Hypothalamus (tissue), 51 donors: Measurements from ENCODE around the gene RWDD1.
"Not testable (repeated sequence)": the region's sequence is repeated elsewhere in the genome, so short reads cannot be mapped to it uniquely, and the experiment has no call there.

ENCODE experiments used
- DNase-seq, 51 donors: peaks; one replicate each; lab custom pipeline; 2025; lab: John Stamatoyannopoulos, UW

The RWDD1 gene

GRCh38 chr6:116603916-116604315 is 32.6 kb downstream of the RWDD1 start:
- DNase-seq: not testable (repeated sequence)

DNA sequence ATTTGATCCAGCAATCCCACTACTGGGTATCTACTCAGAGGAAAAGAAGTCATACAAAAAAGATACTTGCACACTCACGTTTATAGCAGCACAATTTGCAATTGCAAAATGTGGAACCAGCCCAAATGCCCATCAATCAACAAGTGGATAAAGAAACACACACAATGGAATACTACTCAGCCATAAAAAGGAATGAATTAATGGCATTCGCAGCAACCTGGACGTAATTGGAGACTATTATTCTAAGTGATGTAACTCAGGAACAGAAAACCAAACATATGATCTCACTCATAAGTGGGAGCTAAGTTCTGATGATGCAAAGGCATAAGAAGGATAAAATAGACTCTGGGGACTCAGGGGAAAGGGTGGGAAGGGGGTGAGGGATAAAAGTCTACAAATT is 33.6 kb downstream of the RWDD1 start:
- DNase-seq: not testable (repeated sequence)

GRCh38 chr6:116605935-116606334 is 34.6 kb downstream of the RWDD1 start:
- DNase-seq: no peak

DNA sequence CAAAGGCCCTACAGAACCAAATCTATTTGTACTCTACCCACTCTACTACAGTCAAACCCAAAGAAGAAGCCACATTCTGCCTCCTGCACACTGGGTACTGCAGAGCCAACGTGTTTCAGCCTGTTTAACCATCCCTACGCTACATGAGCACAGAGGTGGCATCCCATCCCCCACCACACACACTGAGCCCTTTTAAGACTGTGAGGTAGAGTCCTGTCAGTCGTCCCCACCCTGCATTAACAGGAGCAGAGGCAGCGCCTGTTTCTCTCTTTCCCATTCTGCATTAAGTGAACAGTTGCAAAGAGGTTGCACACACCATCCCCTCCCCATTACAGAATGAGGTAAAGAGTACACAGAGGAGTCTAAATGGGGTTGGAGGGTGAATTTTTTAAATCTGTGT is 39.8 kb downstream of the RWDD1 start:
- no peak for DNase-seq

- peak; percentile 10 to 91 (median 75) for DNase-seq
These were observed 44.8 kb downstream of the RWDD1 start, which contains the start of gene RSPH4A for GRCh38 chr6:116615937-116616736. Gene RSPH4A (plus strand): TSS chr6:116616479. CDS start chr6:116616624, 145 bp downstream.

GRCh38 chr6:116616737-116617053 is 45.4 kb downstream of the RWDD1 start:
- peak in 24 of 51 donors; percentile 0 to 62 (median 14) for DNase-seq

GRCh38 chr6:116624036-116624805 is 52.9 kb downstream of the RWDD1 start:
- DNase-seq: no peak

GRCh38 chr6:116625872-116626271 is 54.6 kb downstream of the RWDD1 start:
- no peak for DNase-seq

GRCh38 chr6:116629563-116629981 is 58.3 kb downstream of the RWDD1 start:
- DNase-seq: no peak

DNA sequence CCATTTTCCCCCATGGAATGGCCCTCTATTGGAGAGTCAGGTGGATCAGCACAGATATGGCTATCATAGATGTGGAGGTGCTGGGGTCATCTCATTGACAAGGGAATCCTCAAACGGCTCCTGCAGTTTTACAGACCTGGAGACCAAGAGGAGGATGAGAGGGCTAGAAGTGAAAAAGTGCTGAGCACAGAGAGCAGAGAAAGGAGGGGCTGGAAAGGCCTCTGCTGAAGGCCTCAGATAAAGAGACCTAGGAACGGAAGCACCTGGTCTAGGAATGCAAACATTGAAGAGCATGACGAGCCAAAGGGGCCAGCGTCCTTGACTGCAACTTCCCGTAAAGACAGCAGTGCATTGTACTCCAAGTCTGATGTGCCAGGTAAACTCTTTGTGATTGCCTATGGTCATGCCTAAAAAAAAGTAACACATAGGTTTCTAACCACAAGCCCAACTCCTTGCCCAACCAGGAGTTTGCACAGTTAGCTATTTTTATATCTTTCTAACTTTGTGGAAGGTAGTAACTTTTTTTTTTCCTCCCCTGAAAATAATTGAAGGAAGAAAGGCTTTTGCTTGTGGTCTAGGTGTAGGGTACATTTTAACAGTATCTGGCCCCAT is 60.2 kb downstream of the RWDD1 start:
- DNase-seq: no peak

GRCh38 chr6:116633685-116634084 is 62.4 kb downstream of the RWDD1 start:
- DNase-seq: no peak
